ENCODE measurements around the gene STK38L. TPM values are rescaled to one million over a fixed set of nuclear protein-coding genes. Genes with fewer than 3 reads are reported as not detected.

The STK38L gene
- total and polyA plus RNA-seq, 2 of the 4 experiments (the other 2 are of a cell fraction): 5.1 to 7.2 TPM

DNA sequence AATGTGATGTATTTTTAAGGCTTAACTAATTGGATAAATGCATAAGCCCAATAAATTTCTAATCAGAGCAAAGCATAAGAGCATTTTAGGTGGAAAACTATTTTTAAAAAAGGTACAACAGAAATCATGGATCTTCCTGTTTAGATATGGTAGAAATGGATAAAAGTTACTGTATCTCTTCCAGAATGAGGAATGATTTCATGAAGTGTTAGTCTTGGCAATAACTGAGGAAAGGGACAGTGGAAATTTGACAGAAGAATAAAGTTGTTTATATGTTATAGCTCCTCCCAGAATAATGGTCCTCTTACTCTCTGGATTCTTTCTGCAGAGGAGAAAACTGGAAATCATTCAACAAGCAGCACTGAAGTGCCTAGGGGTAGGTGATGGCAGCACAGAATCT, 56.1 kb downstream of the STK38L start:
- ATAC-seq (ENCODE audit: low read depth): no peak
- Histone ChIP-seq H3K9me3 (ENCODE audit: control insufficient read depth, insufficient read depth, low read length) (no peaks in the 10 kb centered on the region), H4K20me1 (ENCODE audit: insufficient read depth, low read length) (peaks cover 3% of the 10 kb centered on the region; the same call in 1 of the 2 replicates), H2AFZ (replicated peaks; ENCODE audit: low read length, poor library complexity) (no peak overlapping the region), H2BK5ac (ENCODE audit: low read depth, low read length, poor library complexity, severe bottlenecking) (no peak overlapping the region), H2BK20ac (ENCODE audit: low read depth, low read length) (no peak overlapping the region), H3K4me1 (ENCODE audit: control insufficient read depth, insufficient read depth, low read length) (peaks cover 4% of the 10 kb centered on the region), H3K4me2 (ENCODE audit: low read depth, low read length) (no peak overlapping the region), H4K8ac (ENCODE audit: low read depth in 2 of 2, low read length in 2 of 2) (no peak overlapping the region), H3K27me3 (ENCODE audit: control insufficient read depth, insufficient read depth, low read length) (no peaks in the 10 kb centered on the region), H4K91ac (ENCODE audit: insufficient read depth, low read depth, low read length) (no peak overlapping the region), H3K9ac (ENCODE audit: low read depth, low read length) (no peak overlapping the region), H3K36me3 (ENCODE audit: control insufficient read depth, insufficient read depth, low read length) (peaks cover 12% of the 10 kb centered on the region), H2BK15ac (ENCODE audit: low read depth, low read length) (no peak overlapping the region), H3K79me1 (ENCODE audit: low read depth in 1 of 2, low read length in 2 of 2) (peaks cover 3 to 4% of the 10 kb centered on the region in 2 experiments; a peak in 2 of 4 replicates), H3K23ac (ENCODE audit: low read depth, low read length) (no peak overlapping the region), H3K18ac (ENCODE audit: low read depth, low read length) (no peak overlapping the region), H3K4me3 (ENCODE audit: insufficient read depth, low read depth, low read length) (no peak overlapping the region), H3K4ac (ENCODE audit: low read depth, low read length) (no peak overlapping the region), H2AK5ac (ENCODE audit: low read depth, low read length) (no peak overlapping the region), H4K5ac (ENCODE audit: low read depth, low read length) (no peak overlapping the region), H2BK120ac (ENCODE audit: low read depth, low read length) (no peak overlapping the region), H3K27ac (ENCODE audit: insufficient read depth, low read length) (no peak overlapping the region), H3K9me1 (ENCODE audit: insufficient read depth, low read length) (peaks cover 4% of the 10 kb centered on the region), H2AK9ac (replicated peaks; ENCODE audit: low read depth, low read length, poor library complexity) (no peak overlapping the region), H3K14ac (replicated peaks; ENCODE audit: low read depth, low read length) (no peak overlapping the region), H3K56ac (ENCODE audit: extremely low read depth, insufficient read depth, low read length) (no peak overlapping the region)
- TF ChIP-seq, protein P1, sequence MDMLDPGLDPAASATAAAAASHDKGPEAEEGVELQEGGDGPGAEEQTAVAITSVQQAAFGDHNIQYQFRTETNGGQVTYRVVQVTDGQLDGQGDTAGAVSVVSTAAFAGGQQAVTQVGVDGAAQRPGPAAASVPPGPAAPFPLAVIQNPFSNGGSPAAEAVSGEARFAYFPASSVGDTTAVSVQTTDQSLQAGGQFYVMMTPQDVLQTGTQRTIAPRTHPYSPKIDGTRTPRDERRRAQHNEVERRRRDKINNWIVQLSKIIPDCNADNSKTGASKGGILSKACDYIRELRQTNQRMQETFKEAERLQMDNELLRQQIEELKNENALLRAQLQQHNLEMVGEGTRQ (IDR thresholded peaks at IDR 0.05; ENCODE audit: low read depth, low read length): no peak
- TF ChIP-seq FOS (IDR thresholded peaks at IDR 0.05; ENCODE audit: low read depth, low read length): no peak
- TF ChIP-seq, protein P2, sequence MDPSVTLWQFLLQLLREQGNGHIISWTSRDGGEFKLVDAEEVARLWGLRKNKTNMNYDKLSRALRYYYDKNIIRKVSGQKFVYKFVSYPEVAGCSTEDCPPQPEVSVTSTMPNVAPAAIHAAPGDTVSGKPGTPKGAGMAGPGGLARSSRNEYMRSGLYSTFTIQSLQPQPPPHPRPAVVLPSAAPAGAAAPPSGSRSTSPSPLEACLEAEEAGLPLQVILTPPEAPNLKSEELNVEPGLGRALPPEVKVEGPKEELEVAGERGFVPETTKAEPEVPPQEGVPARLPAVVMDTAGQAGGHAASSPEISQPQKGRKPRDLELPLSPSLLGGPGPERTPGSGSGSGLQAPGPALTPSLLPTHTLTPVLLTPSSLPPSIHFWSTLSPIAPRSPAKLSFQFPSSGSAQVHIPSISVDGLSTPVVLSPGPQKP (IDR thresholded peaks at IDR 0.05; ENCODE audit: borderline replicate concordance, low read depth, low read length): no peak
- POLR2A ChIA-PET (ENCODE audit: unreplicated experiment): no interaction called here
- BruUV-seq (replicated peaks): no TSS peak
- no peak for DNase-seq
- in situ Hi-C loops (cut with MboI; ENCODE audit: low sequenced_read_pairs) (loop anchor here (5.0 kb wide), 1 partner anchor 283 kb away; no protein-coding TSS in a partner anchor), dilution Hi-C loops (cut with HindIII; ENCODE audit: low sequenced_read_pairs, unreplicated experiment) (no loop called here), intact Hi-C loops (cut with micrococcal nuclease) (loop anchor here (10.0 kb wide), 2 partner anchors 55 to 385 kb away; partner anchors contain the start of gene STK38L)
- CTCF ChIA-PET: no interaction called here

Data from IMR-90 (cell line).